GM18858 (cell line): ENCODE data around the gene CELF3.

Experiments used
- ATAC-seq: cut with Tn5 transposase; IDR thresholded peaks from one replicate; pipeline ENCODE4 v1.9.1; 2021; ENCODE audit not compliant: unreplicated experiment

CELF3 gene

GRCh38 chr1:151720974-151721787 is 4.6 kb upstream of the CELF3 start, which contains the start of gene RIIAD1:
Gene RIIAD1, plus strand, starts transcription at chr1:151721522. Its CDS starts 15 bp downstream, at chr1:151721537.
- ATAC-seq = no peak

DNA sequence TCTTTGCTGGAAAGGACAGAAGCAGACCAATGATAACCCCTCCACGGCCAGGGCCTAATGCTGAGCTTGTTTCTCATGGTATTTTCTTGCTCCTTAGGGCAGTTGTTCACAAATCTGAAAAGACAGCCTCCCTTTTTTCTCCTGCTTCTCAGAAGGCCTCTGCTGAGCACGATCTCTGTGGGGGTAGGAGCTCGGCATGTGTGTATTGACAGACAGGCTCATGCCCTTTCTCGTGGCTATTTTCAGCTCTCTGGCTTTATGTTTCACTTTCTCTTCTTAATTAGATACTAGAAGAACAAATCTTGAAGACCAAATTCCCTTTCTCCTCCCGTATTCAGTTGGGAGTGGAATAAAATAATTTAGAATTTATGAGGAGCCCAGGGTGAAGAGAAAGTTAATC is 4.0 kb upstream of the CELF3 start:
- no peak for ATAC-seq

DNA sequence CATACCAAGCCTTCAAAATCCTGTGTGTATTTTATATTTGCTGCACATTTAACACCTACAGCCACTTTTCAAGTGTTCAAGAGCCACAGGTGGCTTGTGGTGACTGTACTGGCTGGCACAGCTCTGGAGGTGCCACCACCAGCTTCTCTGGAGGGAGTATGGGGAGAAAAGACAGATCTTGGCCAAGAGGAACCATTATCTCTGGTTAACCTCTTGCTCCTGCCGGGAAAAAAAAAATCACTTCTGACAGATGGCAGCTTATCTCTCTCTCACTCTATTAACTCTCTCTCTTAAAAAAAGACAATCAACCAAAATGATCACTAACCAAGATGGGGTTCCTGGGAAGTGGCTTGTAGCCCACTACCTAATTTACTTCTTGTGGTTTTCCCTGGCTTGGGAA is 3.5 kb upstream of the CELF3 start:
- ATAC-seq = no peak

DNA sequence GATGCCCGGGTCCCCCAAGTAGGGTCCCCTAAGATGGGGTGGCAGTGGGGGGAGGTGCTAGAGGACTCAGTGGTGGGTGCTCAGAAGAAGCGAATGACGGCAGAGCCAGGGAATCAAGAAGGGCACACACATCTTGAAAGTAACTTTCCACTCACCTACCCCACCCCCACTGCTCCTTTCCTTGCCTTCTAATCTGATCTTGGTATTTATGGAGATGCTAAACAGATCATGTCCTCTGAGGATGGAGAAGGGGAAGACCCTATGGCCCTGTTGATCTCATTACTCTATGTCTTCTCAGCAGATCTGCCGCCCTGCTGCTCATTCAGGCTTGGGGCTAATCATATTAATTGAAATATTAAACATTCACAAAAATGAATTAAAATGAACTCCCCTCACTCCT is 2.1 kb upstream of the CELF3 start:
- ATAC-seq = no peak

DNA sequence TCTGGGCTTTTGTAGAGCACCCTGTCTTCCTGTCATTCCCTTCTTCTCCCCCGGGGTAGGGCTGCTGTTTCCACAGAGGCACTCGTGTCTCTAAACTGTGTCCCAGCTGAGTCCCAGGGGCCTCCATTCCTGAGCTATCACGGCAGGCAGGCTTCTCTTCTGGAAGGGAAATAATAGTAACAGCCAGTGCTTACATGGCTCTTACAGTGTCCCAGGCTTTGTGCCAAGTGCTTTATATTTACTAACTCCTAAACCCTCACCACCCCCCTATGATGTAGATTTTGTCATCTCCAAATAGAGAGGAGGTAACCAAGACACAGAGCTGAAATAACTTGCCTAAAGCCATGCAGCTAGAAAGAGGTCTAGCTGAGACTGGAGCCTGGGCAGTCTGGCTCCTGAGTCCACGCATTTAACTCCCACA is 1.4 kb upstream of the CELF3 start:
- ATAC-seq = no peak

GRCh38 chr1:151716405-151716762 is 219 bp downstream of the CELF3 start:
- ATAC-seq = no peak

GRCh38 chr1:151715726-151716404 is 738 bp downstream of the CELF3 start:
- no peak for ATAC-seq

DNA sequence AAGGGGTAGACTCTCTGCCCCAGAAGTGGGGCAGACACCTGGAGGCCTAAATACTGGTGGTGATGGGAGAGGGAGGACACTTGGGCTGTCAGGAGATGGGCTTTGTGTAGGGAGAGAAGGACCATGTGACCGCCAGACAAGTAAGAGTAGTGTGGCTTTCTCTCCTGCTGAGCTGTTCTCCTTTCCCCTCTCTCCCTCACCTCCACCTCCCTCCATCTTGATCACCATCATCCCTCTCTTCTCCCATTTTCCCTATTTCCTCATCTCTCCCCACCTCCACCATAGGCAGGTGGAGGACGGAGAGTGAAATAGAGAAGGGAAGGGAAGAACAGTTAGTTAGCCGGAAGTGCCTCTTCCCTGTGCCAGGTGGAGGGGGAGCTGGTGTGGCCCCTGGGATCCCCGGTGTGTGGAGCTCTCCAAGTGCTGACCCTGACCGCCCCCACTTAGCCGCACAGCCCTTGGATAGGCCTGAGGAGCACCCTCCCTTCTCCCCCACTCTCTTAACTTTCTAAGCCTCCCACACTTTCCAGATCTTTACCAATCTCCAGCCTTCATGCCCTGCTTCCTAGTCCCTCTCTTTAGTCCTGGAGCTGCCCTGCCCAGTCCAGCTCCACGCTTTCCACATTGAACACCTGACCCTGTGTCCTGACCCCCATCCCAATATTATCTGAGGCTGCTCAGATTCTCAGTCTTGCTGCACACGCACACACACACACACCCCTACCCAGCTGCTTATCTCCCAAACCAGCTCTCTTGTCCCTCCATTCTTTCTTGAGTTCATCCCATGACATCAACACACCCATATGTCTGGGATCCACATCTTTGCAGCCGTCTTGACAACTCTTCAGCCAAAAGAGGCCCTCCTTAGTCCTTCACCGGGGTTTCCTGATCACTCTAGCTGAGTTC is 1.5 kb downstream of the CELF3 start:
- no peak for ATAC-seq

GRCh38 chr1:151713874-151714273 is 2.7 kb downstream of the CELF3 start:
- ATAC-seq = no peak

DNA sequence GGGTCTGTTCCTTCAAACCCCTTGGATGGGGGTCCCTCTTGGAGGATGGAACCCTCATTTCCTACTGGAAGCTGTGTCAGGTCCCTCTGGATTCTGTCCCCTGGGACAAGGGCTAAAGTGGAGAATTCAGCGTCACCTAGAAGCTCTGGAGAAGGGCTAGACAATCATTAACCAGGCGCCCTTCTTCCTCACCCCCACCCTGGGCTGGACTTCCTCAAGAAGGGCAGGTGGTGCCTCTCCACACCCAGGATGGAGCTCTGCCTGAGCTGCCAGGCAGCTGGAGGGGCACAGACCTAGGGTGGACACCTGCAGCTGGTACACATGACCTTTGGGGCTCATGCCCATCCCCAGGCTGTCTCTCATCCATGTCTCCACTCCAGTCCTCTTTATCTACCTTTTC is 3.6 kb downstream of the CELF3 start:
- no peak for ATAC-seq

GRCh38 chr1:151711951-151712350 is 4.7 kb downstream of the CELF3 start:
- ATAC-seq = no peak

DNA sequence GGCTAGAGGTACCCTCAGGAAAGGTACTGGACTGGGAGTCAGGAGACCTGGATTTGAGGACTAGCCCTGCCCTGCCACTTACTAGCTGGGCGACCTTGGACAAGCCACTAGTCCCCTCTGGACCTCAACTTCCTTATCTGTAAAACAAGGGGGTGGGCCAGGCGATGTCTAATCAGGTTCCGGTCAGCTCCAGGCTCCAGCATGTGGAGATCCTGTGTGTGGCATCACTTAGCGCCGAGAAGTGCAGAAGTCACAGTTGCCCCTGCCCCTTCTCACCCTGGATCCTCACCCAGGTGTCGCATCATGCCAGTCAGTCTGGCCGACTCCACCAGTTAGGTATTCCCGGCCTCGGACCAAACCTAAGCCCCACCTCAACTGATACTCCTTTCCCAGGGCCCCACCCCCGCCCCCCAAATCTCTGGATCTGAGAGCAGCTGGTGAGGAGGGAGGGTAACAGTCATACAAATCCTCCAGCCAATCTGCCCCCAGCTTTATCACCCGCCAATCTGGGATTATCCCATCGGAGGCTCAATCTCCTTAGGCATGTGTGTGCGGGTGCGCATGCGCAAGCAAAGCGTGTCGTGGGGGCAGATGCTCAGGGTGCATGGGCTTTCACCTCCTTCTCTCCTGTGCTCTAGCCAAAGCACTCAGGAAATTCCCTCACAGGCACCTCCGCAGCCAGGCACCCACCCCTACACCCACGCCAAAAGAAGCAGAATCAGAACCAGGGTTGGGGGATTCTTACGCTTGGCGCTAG is 5.4 kb downstream of the CELF3 start:
- no peak for ATAC-seq

- ATAC-seq = no peak
These were observed 6.3 kb downstream of the CELF3 start for GRCh38 chr1:151710187-151710840.

DNA sequence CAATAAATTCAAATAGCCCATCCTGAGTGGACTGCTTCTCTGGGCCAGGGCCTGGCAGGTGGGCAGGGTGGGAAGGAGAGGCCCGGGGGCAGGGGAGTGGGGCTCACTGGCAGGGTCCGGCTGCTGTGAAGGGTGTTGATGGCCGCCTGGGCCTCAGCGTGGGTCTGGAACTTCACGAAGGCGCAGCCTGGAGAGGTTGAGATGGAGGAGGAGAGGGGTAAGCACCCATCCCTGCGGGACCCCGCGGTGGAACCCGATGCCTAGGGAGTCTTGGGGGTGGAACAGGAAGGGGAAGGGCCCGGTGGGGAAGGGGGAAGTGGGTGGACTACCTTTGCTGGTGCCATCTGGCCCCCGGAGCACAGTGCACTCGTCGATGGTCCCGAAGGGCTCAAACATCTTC is 7.7 kb downstream of the CELF3 start:
- ATAC-seq = no peak

DNA sequence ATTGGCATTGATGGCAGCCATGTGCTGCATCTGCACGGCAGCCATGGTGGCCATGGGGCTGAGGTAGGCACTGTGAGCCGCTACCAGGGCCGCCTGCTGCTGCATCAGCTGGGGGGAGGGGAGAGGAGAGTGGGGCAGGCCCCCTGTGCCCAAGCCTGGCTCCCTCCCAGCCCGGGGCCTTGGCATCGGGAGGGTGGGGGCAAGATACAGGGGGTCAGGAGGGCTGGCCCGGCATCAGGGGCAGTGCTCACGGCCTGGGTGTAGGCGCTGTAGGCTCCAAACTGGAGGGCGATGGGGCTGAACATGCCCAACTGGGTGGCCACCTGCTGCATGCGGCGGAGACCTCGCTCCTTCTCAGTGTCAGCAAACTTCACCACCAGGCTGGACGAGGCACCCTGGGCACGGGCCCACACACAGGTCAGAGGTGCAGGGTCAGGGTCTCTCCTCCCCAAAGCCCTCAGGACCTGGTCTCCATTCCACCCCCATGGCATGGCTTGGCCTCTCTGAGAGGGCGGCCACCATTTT is 9.0 kb downstream of the CELF3 start:
- no peak for ATAC-seq

- no peak for ATAC-seq
These were observed 9.9 kb downstream of the CELF3 start for GRCh38 chr1:151706464-151707415.

GRCh38 chr1:151705753-151706463 is 10.7 kb downstream of the CELF3 start:
- ATAC-seq = no peak

- no peak for ATAC-seq
These were observed 11.5 kb downstream of the CELF3 start for GRCh38 chr1:151705146-151705545.
